Lower lobe of right lung (tissue), 2 donors: ENCODE results near the gene SLC11A1. TPM values are rescaled to one million over a fixed set of nuclear protein-coding genes. Genes with fewer than 3 reads are reported as not detected.

Source experiments
- ATAC-seq, 2 donors: fragments of 200-7000 bp; cut with Tn5 transposase; one replicate each; pipeline ENCODE4 v1.9.1; 2020 to 2022; ENCODE audit warnings: mild to moderate bottlenecking in 2 of 2, moderate library complexity in 2 of 2
- DNase-seq: peaks from one replicate; pipeline ENCODE4 v3.0.0-alpha.2; 2020
- H3K27ac ChIP-seq: fragments of 200-600 bp; one replicate; pipeline ENCODE4 v1.8.0; 2022
- H3K27me3 ChIP-seq: fragments of 200-600 bp; one replicate; pipeline ENCODE4 v1.8.0; 2022; ENCODE audit warnings: low read depth
- H3K36me3 ChIP-seq: fragments of 200-600 bp; one replicate; pipeline ENCODE4 v1.8.0; 2022; ENCODE audit warnings: mild to moderate bottlenecking
- H3K4me1 ChIP-seq: fragments of 200-600 bp; one replicate; pipeline ENCODE4 v1.8.0; 2022
- H3K4me3 ChIP-seq: fragments of 200-600 bp; one replicate; pipeline ENCODE4 v1.8.0; 2022; ENCODE audit warnings: mild to moderate bottlenecking
- H3K9me3 ChIP-seq: fragments of 200-600 bp; one replicate; pipeline ENCODE4 v1.8.0; 2022
- intact Hi-C: fragments of 100-400 bp; cut with DNase I; formaldehyde crosslinking; loops from one replicate; pipeline ENCODE4 v1.11.0; 2022
- microRNA-seq: library from miRNA; unstranded; fragments of <30 nt; microRNA quantifications from one replicate; pipeline ENCODE4 v1.2.0, GENCODE V29; 2020; ENCODE audit warnings: borderline number of aligned reads
- total RNA-seq: library from RNA; stranded (reverse); fragmentation: NEBNext Ultra II Directional; extraction: Animal tissue kit (Norgen Biotek cat#: 25700); gene quantifications from one replicate; pipeline ENCODE4 v1.2.1, GENCODE V29; 2021
- TF ChIP-seq, protein P1 (sequence below): fragments of 200-600 bp; IDR thresholded peaks from one replicate; pipeline ENCODE4 v1.8.0; 2022; ENCODE audit warnings: antibody characterized with exemption, mild to moderate bottlenecking
- donor health status: DM: no; HTN: yes; CAD: no; lungs with severe emphysema.

SLC11A1 gene
- total RNA-seq, 1 donor from 2014 or later = 419 TPM

DNA sequence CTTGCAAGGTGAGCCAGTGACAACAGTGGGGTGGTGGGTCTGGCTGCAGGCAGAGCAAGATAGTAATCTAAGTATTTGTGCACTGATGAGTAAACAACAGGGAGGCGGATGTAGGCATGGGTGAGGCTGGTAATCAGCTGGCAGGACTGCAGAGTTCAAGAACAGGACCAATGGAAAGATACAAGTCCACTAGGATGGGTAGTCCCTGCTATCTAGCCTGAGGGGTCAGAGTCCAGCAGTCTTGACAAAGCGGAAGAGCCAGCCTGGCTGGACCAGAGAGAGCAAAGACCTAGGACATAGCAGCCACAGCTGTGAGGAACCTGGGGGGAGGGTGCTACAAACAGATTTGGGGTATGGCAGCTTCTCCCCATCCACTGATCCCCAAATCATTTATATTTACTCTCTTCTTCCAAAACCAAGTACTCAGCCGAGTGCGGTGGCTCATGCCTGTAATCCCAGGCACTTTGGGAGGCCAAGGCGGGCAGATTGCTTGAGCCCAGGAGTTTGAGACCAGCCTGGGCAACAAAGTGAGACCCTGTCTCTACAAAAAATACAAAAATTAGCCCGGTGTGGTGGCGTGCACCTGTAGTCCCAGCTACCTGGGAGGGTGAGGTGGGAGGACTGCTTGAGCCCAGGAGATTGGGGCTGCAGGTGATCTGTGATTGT lies 62.8 kb downstream of the SLC11A1 start:
- no peak overlapping the region for H3K4me3 ChIP-seq
- peaks cover 25% of the 10 kb centered on the region for H3K36me3 ChIP-seq
- no peaks in the 10 kb centered on the region for H3K4me1 ChIP-seq
- H3K27ac ChIP-seq = no peak overlapping the region
- DNase-seq = no peak
- TF ChIP-seq, protein P1, sequence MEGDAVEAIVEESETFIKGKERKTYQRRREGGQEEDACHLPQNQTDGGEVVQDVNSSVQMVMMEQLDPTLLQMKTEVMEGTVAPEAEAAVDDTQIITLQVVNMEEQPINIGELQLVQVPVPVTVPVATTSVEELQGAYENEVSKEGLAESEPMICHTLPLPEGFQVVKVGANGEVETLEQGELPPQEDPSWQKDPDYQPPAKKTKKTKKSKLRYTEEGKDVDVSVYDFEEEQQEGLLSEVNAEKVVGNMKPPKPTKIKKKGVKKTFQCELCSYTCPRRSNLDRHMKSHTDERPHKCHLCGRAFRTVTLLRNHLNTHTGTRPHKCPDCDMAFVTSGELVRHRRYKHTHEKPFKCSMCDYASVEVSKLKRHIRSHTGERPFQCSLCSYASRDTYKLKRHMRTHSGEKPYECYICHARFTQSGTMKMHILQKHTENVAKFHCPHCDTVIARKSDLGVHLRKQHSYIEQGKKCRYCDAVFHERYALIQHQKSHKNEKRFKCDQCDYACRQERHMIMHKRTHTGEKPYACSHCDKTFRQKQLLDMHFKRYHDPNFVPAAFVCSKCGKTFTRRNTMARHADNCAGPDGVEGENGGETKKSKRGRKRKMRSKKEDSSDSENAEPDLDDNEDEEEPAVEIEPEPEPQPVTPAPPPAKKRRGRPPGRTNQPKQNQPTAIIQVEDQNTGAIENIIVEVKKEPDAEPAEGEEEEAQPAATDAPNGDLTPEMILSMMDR = no peak
- no peaks in the 10 kb centered on the region for H3K9me3 ChIP-seq
- intact Hi-C loops = no loop called here
- no peaks in the 10 kb centered on the region for H3K27me3 ChIP-seq
- ATAC-seq = no peak

- Histone ChIP-seq H3K4me1 (no peaks in the 10 kb centered on the region), H3K27ac (no peak overlapping the region), H3K27me3 (no peaks in the 10 kb centered on the region), H3K4me3 (no peak overlapping the region), H3K9me3 (no peaks in the 10 kb centered on the region), H3K36me3 (peaks cover 26% of the 10 kb centered on the region)
- intact Hi-C loops = no loop called here
- TF ChIP-seq, protein P1 = no peak
- DNase-seq (no peak), ATAC-seq (no peak)
These were observed 63.5 kb downstream of the SLC11A1 start for GRCh38 chr2:218445602-218446001.

Small RNAs within 50 kb of the gene (microRNA-seq; reads per million reads assigned to microRNA genes)
- gene MIR26B (38,877 reads per million, percentile 99 among the genes with 10 or more reads in this experiment), gene MIR6810 (not detected)

Other genes with a start within 250 kb of the SLC11A1 start
- gene CXCR1, start 215.3 kb upstream of the SLC11A1 start, total RNA-seq = 10.4 TPM
- 382 TPM for gene ARPC2, start 165.1 kb upstream of the SLC11A1 start, total RNA-seq
- 4.6 TPM for gene GPBAR1, start 121.3 kb upstream of the SLC11A1 start, total RNA-seq
- 58.8 TPM for gene AAMP, start 112.1 kb upstream of the SLC11A1 start, total RNA-seq
- gene PNKD, start 111.8 kb upstream of the SLC11A1 start, total RNA-seq = 65.8 TPM
- 300 TPM for gene TMBIM1, start 89.8 kb upstream of the SLC11A1 start, total RNA-seq
- gene CATIP, start 25.4 kb upstream of the SLC11A1 start, total RNA-seq = 5.6 TPM
- gene CTDSP1, start 17.6 kb downstream of the SLC11A1 start, total RNA-seq = 168 TPM
- gene VIL1, start 36.9 kb downstream of the SLC11A1 start, total RNA-seq = 0.41 TPM
- gene USP37, start 186.1 kb downstream of the SLC11A1 start, total RNA-seq = 13.2 TPM
- gene CNOT9, start 186.6 kb downstream of the SLC11A1 start, total RNA-seq = 31.5 TPM
- gene PLCD4, start 225.6 kb downstream of the SLC11A1 start, total RNA-seq = 1.1 TPM